CD4-positive, alpha-beta T cell treated with Interferon gamma for 1 hour (primary cell): ENCODE data around the gene JMJD1C.
"Not testable (repeated sequence)": the region's sequence is repeated elsewhere in the genome, so short reads cannot be mapped to it uniquely, and the experiment has no call there.

Source experiments
- DNase-seq: peaks from one replicate; pipeline ENCODE4 v3.0.0-alpha.2; 2020

JMJD1C gene

GRCh38 chr10:63396133-63396761, 69.5 kb downstream of the JMJD1C start:
- DNase-seq = no peak

GRCh38 chr10:63393050-63393449, 72.7 kb downstream of the JMJD1C start:
- no peak for DNase-seq

- no peak for DNase-seq
Observed at GRCh38 chr10:63392224-63392623, 73.6 kb downstream of the JMJD1C start.

- DNase-seq = no peak
Observed at GRCh38 chr10:63391812-63392211, 74.0 kb downstream of the JMJD1C start.

- no peak for DNase-seq
Observed at GRCh38 chr10:63390521-63390920, 75.3 kb downstream of the JMJD1C start.

GRCh38 chr10:63388421-63389031, 77.3 kb downstream of the JMJD1C start:
- DNase-seq = no peak

- DNase-seq = no peak
Observed at GRCh38 chr10:63385254-63385653, 80.5 kb downstream of the JMJD1C start.

GRCh38 chr10:63384675-63385074, 81.1 kb downstream of the JMJD1C start:
- DNase-seq = no peak

- no peak for DNase-seq
Observed at GRCh38 chr10:63384001-63384400, 81.8 kb downstream of the JMJD1C start.

- DNase-seq = no peak
Observed at GRCh38 chr10:63383141-63383540, 82.6 kb downstream of the JMJD1C start.

GRCh38 chr10:63382066-63382465, 83.7 kb downstream of the JMJD1C start:
- DNase-seq = no peak

GRCh38 chr10:63377305-63377661, 88.5 kb downstream of the JMJD1C start:
- DNase-seq = not testable (repeated sequence)

GRCh38 chr10:63376560-63377304, 89.0 kb downstream of the JMJD1C start:
- DNase-seq = no peak

- DNase-seq = no peak
Observed at GRCh38 chr10:63375859-63376258, 89.9 kb downstream of the JMJD1C start.

- DNase-seq = no peak
Observed at GRCh38 chr10:63375458-63375857, 90.3 kb downstream of the JMJD1C start.

GRCh38 chr10:63374991-63375390, 90.8 kb downstream of the JMJD1C start:
- DNase-seq = no peak

- DNase-seq = no peak
Observed at GRCh38 chr10:63373176-63373575, 92.6 kb downstream of the JMJD1C start.

- DNase-seq = no peak
Observed at GRCh38 chr10:63369711-63370110, 96.1 kb downstream of the JMJD1C start.

- DNase-seq = no peak
Observed at GRCh38 chr10:63368365-63368764, 97.4 kb downstream of the JMJD1C start.

GRCh38 chr10:63366933-63367332, 98.8 kb downstream of the JMJD1C start:
- no peak for DNase-seq

GRCh38 chr10:63365976-63366765, 99.6 kb downstream of the JMJD1C start:
- DNase-seq = no peak

- no peak for DNase-seq
Observed at GRCh38 chr10:63364918-63365317, 100.9 kb downstream of the JMJD1C start.

- no peak for DNase-seq
Observed at GRCh38 chr10:63363951-63364350, 101.8 kb downstream of the JMJD1C start.

GRCh38 chr10:63355682-63356081, 110.1 kb downstream of the JMJD1C start:
- DNase-seq = no peak
